ENCODE data around the gene EIF5B.

DNA sequence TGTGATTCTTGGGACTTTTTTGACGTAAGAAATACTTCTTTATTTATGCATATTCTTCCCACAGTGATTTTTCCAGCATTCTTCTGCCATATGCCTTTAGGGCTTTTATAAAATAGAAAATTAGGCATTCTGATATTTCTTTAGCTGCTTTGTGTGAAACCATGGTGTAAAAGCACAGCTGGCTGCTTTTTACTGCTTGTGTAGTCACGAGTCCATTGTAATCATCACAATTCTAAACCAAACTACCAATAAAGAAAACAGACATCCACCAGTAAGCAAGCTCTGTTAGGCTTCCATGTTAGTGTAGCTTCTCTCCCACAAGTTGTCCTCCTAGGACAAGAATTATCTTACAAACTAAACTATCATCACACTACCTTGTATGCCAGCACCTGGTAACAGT lies 62.6 kb downstream of the EIF5B start:
- TF ChIP-seq, protein P1, sequence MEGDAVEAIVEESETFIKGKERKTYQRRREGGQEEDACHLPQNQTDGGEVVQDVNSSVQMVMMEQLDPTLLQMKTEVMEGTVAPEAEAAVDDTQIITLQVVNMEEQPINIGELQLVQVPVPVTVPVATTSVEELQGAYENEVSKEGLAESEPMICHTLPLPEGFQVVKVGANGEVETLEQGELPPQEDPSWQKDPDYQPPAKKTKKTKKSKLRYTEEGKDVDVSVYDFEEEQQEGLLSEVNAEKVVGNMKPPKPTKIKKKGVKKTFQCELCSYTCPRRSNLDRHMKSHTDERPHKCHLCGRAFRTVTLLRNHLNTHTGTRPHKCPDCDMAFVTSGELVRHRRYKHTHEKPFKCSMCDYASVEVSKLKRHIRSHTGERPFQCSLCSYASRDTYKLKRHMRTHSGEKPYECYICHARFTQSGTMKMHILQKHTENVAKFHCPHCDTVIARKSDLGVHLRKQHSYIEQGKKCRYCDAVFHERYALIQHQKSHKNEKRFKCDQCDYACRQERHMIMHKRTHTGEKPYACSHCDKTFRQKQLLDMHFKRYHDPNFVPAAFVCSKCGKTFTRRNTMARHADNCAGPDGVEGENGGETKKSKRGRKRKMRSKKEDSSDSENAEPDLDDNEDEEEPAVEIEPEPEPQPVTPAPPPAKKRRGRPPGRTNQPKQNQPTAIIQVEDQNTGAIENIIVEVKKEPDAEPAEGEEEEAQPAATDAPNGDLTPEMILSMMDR (IDR thresholded peaks at IDR 0.05; ENCODE audit: low read depth, low read length, poor library complexity, severe bottlenecking), result no peak
- no peak for TF ChIP-seq EZH2phosphoT487 (IDR thresholded peaks at IDR 0.05; ENCODE audit: borderline replicate concordance, low read length)
